Osteocyte (in vitro differentiated cells): Measurements from ENCODE around the gene MGLL. TPM values are rescaled to one million over a fixed set of nuclear protein-coding genes. Genes with fewer than 3 reads are reported as not detected.
A peak's percentile ranks its signal among the peaks of the same experiment; 100 is the strongest.

Experiments used
- DNase-seq: peaks from one replicate; pipeline ENCODE4 v3.0.0; 2021; ENCODE audit warnings: mixed read lengths; ENCODE audit not compliant: unreplicated experiment; ENCODE audit errors: extremely low spot score
- H3K27ac Mint-ChIP-seq: one replicate; pipeline ENCODE4 v1.8.0; 2021; ENCODE audit warnings: mild to moderate bottlenecking, mixed read lengths; ENCODE audit not compliant: unreplicated experiment
- H3K27me3 Mint-ChIP-seq: one replicate; pipeline ENCODE4 v1.8.0; 2021; ENCODE audit warnings: mixed read lengths; ENCODE audit not compliant: unreplicated experiment
- H3K36me3 Mint-ChIP-seq: one replicate; pipeline ENCODE4 v1.8.0; 2021; ENCODE audit warnings: mixed read lengths; ENCODE audit not compliant: unreplicated experiment
- H3K4me1 Mint-ChIP-seq: one replicate; pipeline ENCODE4 v1.8.0; 2021; ENCODE audit warnings: mixed read lengths; ENCODE audit not compliant: unreplicated experiment
- H3K4me3 Mint-ChIP-seq: one replicate; pipeline ENCODE4 v1.8.0; 2021; ENCODE audit warnings: mild to moderate bottlenecking, moderate library complexity, mixed read lengths; ENCODE audit not compliant: unreplicated experiment
- H3K9me3 Mint-ChIP-seq: one replicate; pipeline ENCODE4 v1.8.0; 2021; ENCODE audit warnings: mixed read lengths; ENCODE audit not compliant: unreplicated experiment
- CTCF ChIP-seq: fragments of 200-600 bp; sonication (generic); IDR thresholded peaks from 2 replicates; pipeline ENCODE4 v1.5.0; 2021; ENCODE audit warnings: antibody characterized with exemption, mild to moderate bottlenecking, moderate library complexity
- total RNA-seq: library from RNA; stranded (reverse); gene quantifications from 2 replicates; pipeline ENCODE4 v1.2.1, GENCODE V29; 2021

The MGLL gene
- total RNA-seq, 1 donor from 2014 or later: 112 TPM

GRCh38 chr3:127754411-127755304, 67.7 kb downstream of the MGLL start:
- Mint-ChIP-seq H3K9me3 (no peaks in the 10 kb centered on the region), H3K4me3 (no peak overlapping the region), H3K27ac (no peak overlapping the region), H3K27me3 (no peaks in the 10 kb centered on the region), H3K4me1 (peaks cover 32% of the 10 kb centered on the region), H3K36me3 (peaks cover 20% of the 10 kb centered on the region)
- TF ChIP-seq CTCF: no peak
- DNase-seq: no peak

- H3K27me3 Mint-ChIP-seq: no peaks in the 10 kb centered on the region
- no peak for TF ChIP-seq CTCF
- no peaks in the 10 kb centered on the region for H3K9me3 Mint-ChIP-seq
- peaks cover 39% of the 10 kb centered on the region for H3K4me1 Mint-ChIP-seq
- H3K36me3 Mint-ChIP-seq: peaks cover 15% of the 10 kb centered on the region
- no peak for DNase-seq
- peak overlapping the region; percentile 68 for H3K27ac Mint-ChIP-seq
- H3K4me3 Mint-ChIP-seq: no peak overlapping the region
These were observed 68.4 kb downstream of the MGLL start for GRCh38 chr3:127753898-127754410.

GRCh38 chr3:127753338-127753737, 69.0 kb downstream of the MGLL start:
- H3K27me3 Mint-ChIP-seq: no peaks in the 10 kb centered on the region
- H3K9me3 Mint-ChIP-seq: no peaks in the 10 kb centered on the region
- H3K36me3 Mint-ChIP-seq: peaks cover 15% of the 10 kb centered on the region
- peaks cover 45% of the 10 kb centered on the region for H3K4me1 Mint-ChIP-seq
- DNase-seq: no peak
- no peak for TF ChIP-seq CTCF
- no peak overlapping the region for H3K4me3 Mint-ChIP-seq
- no peak overlapping the region for H3K27ac Mint-ChIP-seq

GRCh38 chr3:127751782-127752181, 70.5 kb downstream of the MGLL start:
- Mint-ChIP-seq H3K4me1 (peaks cover 60% of the 10 kb centered on the region), H3K4me3 (no peak overlapping the region), H3K36me3 (peaks cover 12% of the 10 kb centered on the region), H3K27me3 (no peaks in the 10 kb centered on the region), H3K9me3 (no peaks in the 10 kb centered on the region), H3K27ac (no peak overlapping the region)
- no peak for DNase-seq
- TF ChIP-seq CTCF: no peak

- H3K36me3 Mint-ChIP-seq: peaks cover 12% of the 10 kb centered on the region
- no peak for DNase-seq
- no peak overlapping the region for H3K4me3 Mint-ChIP-seq
- no peaks in the 10 kb centered on the region for H3K9me3 Mint-ChIP-seq
- peaks cover 66% of the 10 kb centered on the region for H3K4me1 Mint-ChIP-seq
- no peak for TF ChIP-seq CTCF
- H3K27me3 Mint-ChIP-seq: no peaks in the 10 kb centered on the region
- H3K27ac Mint-ChIP-seq: peak overlapping the region; percentile 96
These were observed 71.1 kb downstream of the MGLL start for GRCh38 chr3:127751163-127751621.
